ENCODE results near the gene HDC. TPM values are rescaled to one million over a fixed set of nuclear protein-coding genes. Genes with fewer than 3 reads are reported as not detected.

HDC gene
- total and polyA plus RNA-seq, 10 of the 15 experiments (the other 5 are each of a cell fraction or from before 2014, with no cell fraction given) = not detected

GRCh38 chr15:50219820-50220219 lies 45.7 kb downstream of the HDC start:
- H3K4me1 ChIP-seq (ENCODE audit: control insufficient read depth, insufficient read depth, low read length) = no peaks in the 10 kb centered on the region
- no peak for ATAC-seq

More at GRCh38 chr15:50219820-50220219, 45.7 kb downstream of the HDC start:
- Histone ChIP-seq H3K27ac (ENCODE audit: control insufficient read depth, insufficient read depth) (no peak overlapping the region), H3K79me2 (ENCODE audit: control insufficient read depth, insufficient read depth, low read length) (no peaks in the 10 kb centered on the region), H3K27me3 (replicated peaks in 1 of 2; ENCODE audit: control insufficient read depth in 2 of 2, insufficient read depth in 2 of 2, low read length in 1 of 2) (no peaks in the 10 kb centered on the region), H3K9ac (ENCODE audit: control insufficient read depth, insufficient read depth, low read length) (no peak overlapping the region), H2AFZ (ENCODE audit: control insufficient read depth, low read depth, low read length) (no peak overlapping the region), H3K4me2 (ENCODE audit: control insufficient read depth, insufficient read depth) (no peak overlapping the region), H3K9me3 (replicated peaks; ENCODE audit: control insufficient read depth, insufficient read depth, low read length) (no peaks in the 10 kb centered on the region), H3K4me3 (no peak overlapping the region), H4K20me1 (ENCODE audit: control insufficient read depth, insufficient read depth) (no peaks in the 10 kb centered on the region), H3K36me3 (ENCODE audit: control insufficient read depth in 2 of 2, insufficient read depth in 2 of 2, low read length in 1 of 2) (no peaks in the 10 kb centered on the region)
- in situ Hi-C loops (cut with MboI) = no loop called here
- FAIRE-seq (no peak), DNase-seq (ENCODE audit: low read depth, low spot score) (no peak)
- CTCF ChIA-PET = interaction anchor here (0.6 to 0.7 kb wide), 2 partner anchors 96 to 299 kb away, joined by 3 to 4 read pairs; no protein-coding TSS in a partner anchor
- POLR2A ChIA-PET = no interaction called here
- BruUV-seq (replicated peaks) = no TSS peak
- no peak for TF ChIP-seq MTA2 (IDR thresholded peaks at IDR 0.05; ENCODE audit: low read depth)
- no peak for TF ChIP-seq SKIL (IDR thresholded peaks at IDR 0.05; ENCODE audit: low read depth, poor library complexity, severe bottlenecking)
- TF ChIP-seq BMI1 (IDR thresholded peaks at IDR 0.05; ENCODE audit: borderline replicate concordance) = no peak
- TF ChIP-seq, protein P1, sequence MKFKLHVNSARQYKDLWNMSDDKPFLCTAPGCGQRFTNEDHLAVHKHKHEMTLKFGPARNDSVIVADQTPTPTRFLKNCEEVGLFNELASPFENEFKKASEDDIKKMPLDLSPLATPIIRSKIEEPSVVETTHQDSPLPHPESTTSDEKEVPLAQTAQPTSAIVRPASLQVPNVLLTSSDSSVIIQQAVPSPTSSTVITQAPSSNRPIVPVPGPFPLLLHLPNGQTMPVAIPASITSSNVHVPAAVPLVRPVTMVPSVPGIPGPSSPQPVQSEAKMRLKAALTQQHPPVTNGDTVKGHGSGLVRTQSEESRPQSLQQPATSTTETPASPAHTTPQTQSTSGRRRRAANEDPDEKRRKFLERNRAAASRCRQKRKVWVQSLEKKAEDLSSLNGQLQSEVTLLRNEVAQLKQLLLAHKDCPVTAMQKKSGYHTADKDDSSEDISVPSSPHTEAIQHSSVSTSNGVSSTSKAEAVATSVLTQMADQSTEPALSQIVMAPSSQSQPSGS (IDR thresholded peaks at IDR 0.05; ENCODE audit: low read length) = no peak
- TF ChIP-seq MEF2A (IDR thresholded peaks at IDR 0.05; ENCODE audit: insufficient read depth, low read depth, low read length) = no peak
- no peak for TF ChIP-seq TCF7 (IDR thresholded peaks at IDR 0.05; ENCODE audit: borderline replicate concordance)
- TF ChIP-seq SREBF1 (IDR thresholded peaks at IDR 0.05; ENCODE audit: low read length) = no peak
- no peak for TF ChIP-seq SPI1 (IDR thresholded peaks at IDR 0.05; ENCODE audit: borderline replicate concordance, insufficient read depth, low read depth, low read length)
- no peak for TF ChIP-seq ZNF217 (IDR thresholded peaks at IDR 0.05)
- no peak for TF ChIP-seq CEBPZ (IDR thresholded peaks at IDR 0.05; ENCODE audit: low read depth, low read length)
- TF ChIP-seq ATF7 (IDR thresholded peaks at IDR 0.05; ENCODE audit: low read depth) = no peak
- no peak for TF ChIP-seq CHD1 (IDR thresholded peaks at IDR 0.05; ENCODE audit: low read depth, low read length)
- TF ChIP-seq BCL3 (IDR thresholded peaks at IDR 0.05; ENCODE audit: borderline replicate concordance, insufficient read depth, low read depth, low read length, poor library complexity, severe bottlenecking) = no peak
- 35% methylated on average over 2 of the region's 2 CpGs for WGBS (ENCODE audit: insufficient coverage, insufficient replicate concordance, low lambda C conversion rate, missing lambda C conversion rate)
- SMC1A ChIA-PET (ENCODE audit: uncharacterized antibody, unreplicated experiment) = interaction anchor here (0.6 to 2.6 kb wide), 5 partner anchors 11 to 709 kb away, joined by 3 to 7 read pairs (median 3); no protein-coding TSS in a partner anchor
- RAD21 ChIA-PET (ENCODE audit: unreplicated experiment) = no interaction called here
- intact Hi-C loops (cut with micrococcal nuclease; ENCODE audit: unreplicated experiment) = no loop called here
